Mesenteric fat pad (tissue), 1 donor: ENCODE results near the gene AFF4. TPM values are rescaled to one million over a fixed set of nuclear protein-coding genes. Genes with fewer than 3 reads are reported as not detected.

Experiments used
- DNase-seq: peaks from one replicate; pipeline ENCODE4 v3.0.0-alpha.2; 2020; ENCODE audit warnings: low spot score
- total RNA-seq: library from RNA; stranded (reverse); fragmentation: NEBNext Ultra II Directional; extraction: Animal tissue kit (Norgen Biotek cat#: 25700); gene quantifications from one replicate; pipeline ENCODE4 v1.2.1, GENCODE V29; 2021
- donor health status: DM: yes; HTN: yes; CAD: no.

AFF4 gene
- total RNA-seq, 1 donor from 2014 or later = 87.5 TPM

- DNase-seq = no peak
These were observed 135.3 kb downstream of the AFF4 start for GRCh38 chr5:132827943-132828673.

GRCh38 chr5:132826424-132827082 is 136.9 kb downstream of the AFF4 start:
- peak; percentile 51 for DNase-seq

- DNase-seq = no peak
These were observed 137.5 kb downstream of the AFF4 start for GRCh38 chr5:132825834-132826391.

Other genes starting within 250 kb of the AFF4 start
- gene KIF3A, start 226.1 kb downstream of the AFF4 start, total RNA-seq = 5.2 TPM
- not detected for gene CCNI2, start 216.2 kb downstream of the AFF4 start, total RNA-seq
- 33.4 TPM for gene SEPTIN8, start 186.4 kb downstream of the AFF4 start, total RNA-seq
- not detected for gene SOWAHA, start 150.3 kb downstream of the AFF4 start, total RNA-seq
- gene SHROOM1, start 133.0 kb downstream of the AFF4 start, total RNA-seq = 10.6 TPM
- gene GDF9, start 97.2 kb downstream of the AFF4 start, total RNA-seq = not detected
- 391 TPM for gene UQCRQ, start 97.0 kb downstream of the AFF4 start, total RNA-seq
- 1.2 TPM for gene LEAP2, start 90.0 kb downstream of the AFF4 start, total RNA-seq
- gene ZCCHC10, start 62.9 kb upstream of the AFF4 start, total RNA-seq = 13.9 TPM
- gene HSPA4, start 88.4 kb upstream of the AFF4 start, total RNA-seq = 101 TPM